Measurements from ENCODE around the gene GPALPP1. TPM values are rescaled to one million over a fixed set of nuclear protein-coding genes. Genes with fewer than 3 reads are reported as not detected.

Gene GPALPP1
- total RNA-seq, 4 donors from 2014 or later: 17.1 to 27.3 (median 21.7) TPM

GRCh38 chr13:44967704-44968433 is 21.5 kb upstream of the GPALPP1 start:
- TF ChIP-seq CTCF (IDR thresholded peaks at IDR 0.05; ENCODE audit: low read depth): no peak

- TF ChIP-seq CTCF (IDR thresholded peaks at IDR 0.05; ENCODE audit: low read depth): no peak
Measured at GRCh38 chr13:44968434-44968815, 20.9 kb upstream of the GPALPP1 start.

GRCh38 chr13:44969551-44970484 is 19.5 kb upstream of the GPALPP1 start:
- no peak for TF ChIP-seq CTCF (IDR thresholded peaks at IDR 0.05; ENCODE audit: low read depth)

- no peak for TF ChIP-seq CTCF (IDR thresholded peaks at IDR 0.05; ENCODE audit: low read depth)
Measured at GRCh38 chr13:44971656-44972595, 17.4 kb upstream of the GPALPP1 start.

GRCh38 chr13:44972956-44973581 is 16.3 kb upstream of the GPALPP1 start:
- TF ChIP-seq CTCF (IDR thresholded peaks at IDR 0.05; ENCODE audit: low read depth): no peak

- TF ChIP-seq CTCF (IDR thresholded peaks at IDR 0.05; ENCODE audit: low read depth): no peak
Measured at GRCh38 chr13:44974056-44974793, 15.1 kb upstream of the GPALPP1 start.

All from subcutaneous adipose tissue (tissue), 4 donors.